Measurements from ENCODE around the gene ZCCHC24.
"Not testable (repeated sequence)": the region's sequence is repeated elsewhere in the genome, so short reads cannot be mapped to it uniquely, and the experiment has no call there.

Gene ZCCHC24

GRCh38 chr10:79342811-79343561 is 102.4 kb downstream of the ZCCHC24 start:
- DNase-seq: no peak

GRCh38 chr10:79342295-79342761 is 103.1 kb downstream of the ZCCHC24 start:
- no peak for DNase-seq

- DNase-seq: no peak
Observed at GRCh38 chr10:79340646-79341244, 104.7 kb downstream of the ZCCHC24 start.

- no peak for DNase-seq
Observed at GRCh38 chr10:79339266-79339665, 106.2 kb downstream of the ZCCHC24 start.

GRCh38 chr10:79337783-79338469 is 107.5 kb downstream of the ZCCHC24 start:
- not testable (repeated sequence) for DNase-seq

- DNase-seq: no peak
Observed at GRCh38 chr10:79336739-79337138, 108.7 kb downstream of the ZCCHC24 start.

- DNase-seq: no peak
Observed at GRCh38 chr10:79336276-79336675, 109.1 kb downstream of the ZCCHC24 start.

GRCh38 chr10:79335470-79336235 is 109.8 kb downstream of the ZCCHC24 start:
- DNase-seq: no peak

GRCh38 chr10:79335094-79335469 is 110.3 kb downstream of the ZCCHC24 start:
- DNase-seq: no peak

- DNase-seq: no peak
Observed at GRCh38 chr10:79334573-79334972, 110.9 kb downstream of the ZCCHC24 start.

- DNase-seq: no peak
Observed at GRCh38 chr10:79333513-79333912, 111.9 kb downstream of the ZCCHC24 start.

GRCh38 chr10:79332610-79333315 is 112.7 kb downstream of the ZCCHC24 start:
- not testable (repeated sequence) for DNase-seq
